Measurements from ENCODE around the gene CDH4. TPM values are rescaled to one million over a fixed set of nuclear protein-coding genes. Genes with fewer than 3 reads are reported as not detected.

The CDH4 gene
- total RNA-seq, 4 donors from 2014 or later = 0.13 to 0.38 (median 0.21) TPM; not detected in 1

DNA sequence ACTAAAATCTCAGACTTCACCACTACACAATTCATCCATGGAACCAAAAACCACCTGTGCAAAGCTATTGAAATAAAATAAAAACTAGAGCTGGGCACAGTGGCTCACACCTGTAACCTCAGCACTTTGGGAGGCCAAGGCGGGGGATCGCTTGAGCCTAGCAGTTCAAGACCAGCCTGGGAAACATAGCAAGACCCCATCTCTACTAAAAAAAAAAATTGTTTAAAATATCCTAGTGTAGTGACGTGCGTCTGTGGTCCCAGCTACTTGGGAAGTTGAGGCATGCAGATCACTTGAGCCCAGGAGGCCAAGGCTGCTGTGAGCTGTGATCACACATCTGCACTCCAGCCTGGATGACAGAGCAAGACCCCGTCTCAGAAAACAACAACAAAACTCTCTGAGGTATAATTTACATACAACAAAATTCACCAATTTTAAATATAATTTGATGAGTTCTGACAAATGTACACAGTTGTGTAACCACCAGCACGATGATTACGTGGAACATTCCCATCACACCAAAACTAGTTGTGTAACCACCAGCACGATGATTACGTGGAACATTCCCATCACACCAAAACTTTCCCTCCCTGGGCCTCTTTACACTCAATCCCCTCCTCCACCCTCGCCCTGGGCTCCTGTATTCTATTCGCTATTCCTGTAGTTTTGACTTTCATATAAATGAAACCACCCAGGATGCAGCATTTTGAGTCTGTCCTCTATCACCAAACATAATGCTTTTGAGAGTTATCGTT is 706.1 kb downstream of the CDH4 start:
- H3K27ac ChIP-seq = no peak overlapping the region
- no peaks in the 10 kb centered on the region for H3K36me3 ChIP-seq
- TF ChIP-seq, protein P1, sequence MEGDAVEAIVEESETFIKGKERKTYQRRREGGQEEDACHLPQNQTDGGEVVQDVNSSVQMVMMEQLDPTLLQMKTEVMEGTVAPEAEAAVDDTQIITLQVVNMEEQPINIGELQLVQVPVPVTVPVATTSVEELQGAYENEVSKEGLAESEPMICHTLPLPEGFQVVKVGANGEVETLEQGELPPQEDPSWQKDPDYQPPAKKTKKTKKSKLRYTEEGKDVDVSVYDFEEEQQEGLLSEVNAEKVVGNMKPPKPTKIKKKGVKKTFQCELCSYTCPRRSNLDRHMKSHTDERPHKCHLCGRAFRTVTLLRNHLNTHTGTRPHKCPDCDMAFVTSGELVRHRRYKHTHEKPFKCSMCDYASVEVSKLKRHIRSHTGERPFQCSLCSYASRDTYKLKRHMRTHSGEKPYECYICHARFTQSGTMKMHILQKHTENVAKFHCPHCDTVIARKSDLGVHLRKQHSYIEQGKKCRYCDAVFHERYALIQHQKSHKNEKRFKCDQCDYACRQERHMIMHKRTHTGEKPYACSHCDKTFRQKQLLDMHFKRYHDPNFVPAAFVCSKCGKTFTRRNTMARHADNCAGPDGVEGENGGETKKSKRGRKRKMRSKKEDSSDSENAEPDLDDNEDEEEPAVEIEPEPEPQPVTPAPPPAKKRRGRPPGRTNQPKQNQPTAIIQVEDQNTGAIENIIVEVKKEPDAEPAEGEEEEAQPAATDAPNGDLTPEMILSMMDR (IDR thresholded peaks at IDR 0.05) = no peak
- TF ChIP-seq POLR2A (IDR thresholded peaks at IDR 0.05) = no peak
- intact Hi-C loops (cut with DNase I) = no loop called here
- no peaks in the 10 kb centered on the region for H3K4me1 ChIP-seq
- no peak for DNase-seq
- no peak overlapping the region for H3K4me3 ChIP-seq
- no peaks in the 10 kb centered on the region for H3K9me3 ChIP-seq
- H3K27me3 ChIP-seq = peaks cover 0 to 40% (median 0%) of the 10 kb centered on the region in 4 donors
- WGBS, 2 donors = 69 to 77% methylated on average over 12 of the region's 12 CpGs

DNA sequence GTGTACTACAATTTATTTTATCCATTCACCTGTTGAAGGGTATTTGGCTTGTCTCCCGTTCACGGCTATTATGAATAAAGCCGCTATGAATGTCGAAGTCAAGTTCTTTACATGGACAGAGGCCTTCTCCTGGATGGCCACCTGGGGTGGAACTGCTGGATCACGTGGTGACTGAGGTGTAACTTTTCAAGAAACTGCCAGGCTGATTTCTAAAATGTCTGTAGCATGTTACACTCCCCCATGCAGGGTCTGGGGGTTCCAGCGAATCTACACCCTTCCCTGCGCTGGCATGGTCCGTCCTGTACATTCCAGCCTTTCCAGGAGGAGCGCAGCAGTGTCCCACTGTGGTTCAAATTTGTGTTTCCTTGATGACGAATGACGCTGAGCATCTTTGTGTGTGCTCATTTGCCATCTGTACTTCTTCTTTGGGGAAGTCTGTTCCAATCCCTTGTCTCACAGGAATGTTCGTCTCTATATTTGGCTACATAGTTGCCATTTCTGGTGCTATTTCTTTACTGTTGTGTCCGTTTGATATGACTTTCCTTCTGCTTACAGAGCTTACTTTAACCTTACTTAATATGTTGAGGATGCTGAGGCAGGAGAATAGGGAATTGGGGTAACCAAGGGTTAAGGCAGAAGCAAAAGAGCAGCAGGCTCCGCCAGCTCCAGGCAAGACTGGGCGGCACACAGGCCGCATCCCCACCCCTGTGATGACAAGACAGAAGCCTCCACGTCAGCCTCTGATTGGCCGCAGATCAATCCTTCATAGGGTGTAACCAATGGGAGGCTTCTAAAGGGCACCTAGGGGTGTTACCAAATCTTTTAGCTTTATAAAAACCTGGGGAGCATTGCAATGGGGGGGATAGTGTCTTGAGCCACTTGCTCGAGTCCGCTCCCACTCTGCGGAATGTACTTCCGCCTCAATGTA is 707.0 kb downstream of the CDH4 start:
- Histone ChIP-seq H3K9me3 (no peaks in the 10 kb centered on the region), H3K4me3 (no peak overlapping the region), H3K27ac (no peak overlapping the region), H3K4me1 (no peaks in the 10 kb centered on the region), H3K36me3 (no peaks in the 10 kb centered on the region), H3K27me3 (peaks cover 0 to 32% (median 0%) of the 10 kb centered on the region in 4 donors)
- DNase-seq = no peak
- no peak for TF ChIP-seq POLR2A (IDR thresholded peaks at IDR 0.05)
- TF ChIP-seq, protein P1 (IDR thresholded peaks at IDR 0.05) = no peak
- intact Hi-C loops (cut with DNase I) = no loop called here
- 64 to 76% methylated on average over 20 to 22 of the region's 22 CpGs for WGBS, 2 donors

DNA sequence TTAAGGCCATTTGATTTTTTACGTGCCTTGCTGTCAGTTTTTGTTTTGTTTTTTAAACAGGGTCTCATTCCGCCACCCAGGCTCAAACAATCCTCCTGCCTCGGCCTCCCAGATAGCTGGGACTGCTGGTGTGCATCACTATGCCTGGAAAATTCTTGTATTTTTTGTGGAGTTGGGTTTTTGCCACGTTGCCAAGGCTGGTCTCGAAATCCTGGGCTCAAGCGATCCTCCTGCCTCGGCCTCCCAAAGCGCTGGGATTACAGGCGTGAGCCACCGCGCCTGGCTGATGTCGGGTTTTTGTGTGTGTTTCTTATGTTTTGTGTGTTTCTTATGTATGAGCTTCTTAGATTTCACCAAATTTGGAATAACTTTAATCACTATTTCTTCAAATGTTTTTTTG is 708.8 kb downstream of the CDH4 start:
- no peak overlapping the region for H3K4me3 ChIP-seq
- no peak overlapping the region for H3K27ac ChIP-seq
- peaks cover 0 to 32% (median under 1%) of the 10 kb centered on the region in 4 donors for H3K27me3 ChIP-seq
- no peak for DNase-seq
- intact Hi-C loops (cut with DNase I) = no loop called here
- peaks cover 0 to 13% (median 0%) of the 10 kb centered on the region in 3 donors for H3K4me1 ChIP-seq
- WGBS, 2 donors = 86 to 89% methylated on average over 12 of the region's 12 CpGs
- TF ChIP-seq, protein P1 (IDR thresholded peaks at IDR 0.05) = no peak
- H3K36me3 ChIP-seq = no peaks in the 10 kb centered on the region
- no peaks in the 10 kb centered on the region for H3K9me3 ChIP-seq

DNA sequence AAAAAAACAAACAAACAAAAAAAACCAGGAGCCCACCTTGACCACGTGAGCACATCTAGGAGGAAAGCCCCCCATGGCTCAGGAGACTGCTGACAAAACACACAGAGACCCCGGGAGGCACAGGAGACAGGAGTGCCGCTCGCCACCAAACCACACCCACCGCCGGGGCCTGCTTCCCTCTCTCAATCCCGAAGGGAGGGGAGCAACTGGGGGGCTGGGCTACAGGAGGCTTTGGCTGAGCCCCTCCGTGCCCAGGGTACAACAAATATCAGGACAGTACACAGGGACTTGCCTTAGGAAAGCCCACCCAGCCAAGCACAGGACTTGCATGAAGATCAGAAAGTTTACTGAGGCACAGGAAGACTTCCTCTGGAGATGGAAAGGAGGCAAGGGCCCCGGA is 711.1 kb downstream of the CDH4 start:
- Histone ChIP-seq H3K9me3 (no peaks in the 10 kb centered on the region), H3K36me3 (no peaks in the 10 kb centered on the region), H3K4me1 (peaks cover 0 to 14% (median 0%) of the 10 kb centered on the region in 3 donors), H3K27me3 (peaks cover 0 to 42% (median 2%) of the 10 kb centered on the region in 4 donors), H3K4me3 (no peak overlapping the region), H3K27ac (no peak overlapping the region)
- WGBS, 2 donors = 63 to 81% methylated on average over 5 to 8 of the region's 9 CpGs
- TF ChIP-seq, protein P1 (IDR thresholded peaks at IDR 0.05) = no peak
- no peak for TF ChIP-seq POLR2A (IDR thresholded peaks at IDR 0.05)
- intact Hi-C loops (cut with DNase I) = no loop called here
- DNase-seq = no peak
